ENCODE measurements around the gene NOP14.

DNA sequence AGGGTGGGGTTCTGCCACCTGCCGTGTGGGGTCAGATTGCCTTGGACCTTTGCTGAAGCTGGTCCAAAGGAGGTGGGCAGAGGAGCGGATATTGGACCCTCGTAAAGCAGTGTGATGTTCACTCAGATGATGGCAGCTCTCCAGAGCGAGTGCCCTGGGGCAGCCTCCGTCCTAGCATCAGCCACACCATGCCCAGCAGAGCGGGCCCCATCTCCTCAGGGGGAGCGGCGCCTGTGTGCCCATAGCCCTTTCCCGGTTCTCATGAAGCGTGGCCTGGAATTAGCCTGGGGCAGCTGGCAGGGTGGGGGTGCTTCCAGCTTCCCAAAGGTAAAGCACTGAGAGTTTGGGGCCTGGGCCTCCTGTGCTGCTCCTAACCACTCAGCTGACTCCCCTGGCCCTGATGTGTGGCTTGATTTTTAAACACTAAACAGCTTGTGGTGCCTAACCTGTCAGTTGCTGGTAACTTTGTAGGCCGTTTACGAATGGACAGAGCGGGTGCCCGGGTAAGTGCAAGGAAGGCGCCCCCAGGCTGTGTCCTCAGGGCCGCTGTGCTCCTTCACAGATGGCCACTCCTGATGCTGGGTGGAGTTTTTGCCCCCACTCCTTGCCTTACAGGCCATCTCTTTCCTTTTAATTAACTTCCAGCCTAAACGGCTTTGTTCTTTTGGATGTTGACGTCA, 36.0 kb downstream of the NOP14 start:
- no peak for TF ChIP-seq POLR2A (IDR thresholded peaks at IDR 0.05; ENCODE audit: low read depth, low read length)
- TF ChIP-seq POLR2AphosphoS5 (IDR thresholded peaks at IDR 0.05; ENCODE audit: low read depth, low read length) = no peak
- no peak for TF ChIP-seq TAF1 (IDR thresholded peaks at IDR 0.05; ENCODE audit: low read depth, low read length)
- TF ChIP-seq SPI1 (IDR thresholded peaks at IDR 0.05; ENCODE audit: low read depth, low read length) = no peak
- TF ChIP-seq PAX5 (IDR thresholded peaks at IDR 0.05; ENCODE audit: insufficient read depth, low read length, severe bottlenecking) = no peak
- no peak for TF ChIP-seq POU2F2 (IDR thresholded peaks at IDR 0.05; ENCODE audit: low read depth, low read length)

All from GM12891 (cell line).